ENCODE results near the gene TRAF2. TPM values are rescaled to one million over a fixed set of nuclear protein-coding genes. Genes with fewer than 3 reads are reported as not detected.

Gene TRAF2
- total RNA-seq, 1 donor from 2014 or later = 14.4 TPM

DNA sequence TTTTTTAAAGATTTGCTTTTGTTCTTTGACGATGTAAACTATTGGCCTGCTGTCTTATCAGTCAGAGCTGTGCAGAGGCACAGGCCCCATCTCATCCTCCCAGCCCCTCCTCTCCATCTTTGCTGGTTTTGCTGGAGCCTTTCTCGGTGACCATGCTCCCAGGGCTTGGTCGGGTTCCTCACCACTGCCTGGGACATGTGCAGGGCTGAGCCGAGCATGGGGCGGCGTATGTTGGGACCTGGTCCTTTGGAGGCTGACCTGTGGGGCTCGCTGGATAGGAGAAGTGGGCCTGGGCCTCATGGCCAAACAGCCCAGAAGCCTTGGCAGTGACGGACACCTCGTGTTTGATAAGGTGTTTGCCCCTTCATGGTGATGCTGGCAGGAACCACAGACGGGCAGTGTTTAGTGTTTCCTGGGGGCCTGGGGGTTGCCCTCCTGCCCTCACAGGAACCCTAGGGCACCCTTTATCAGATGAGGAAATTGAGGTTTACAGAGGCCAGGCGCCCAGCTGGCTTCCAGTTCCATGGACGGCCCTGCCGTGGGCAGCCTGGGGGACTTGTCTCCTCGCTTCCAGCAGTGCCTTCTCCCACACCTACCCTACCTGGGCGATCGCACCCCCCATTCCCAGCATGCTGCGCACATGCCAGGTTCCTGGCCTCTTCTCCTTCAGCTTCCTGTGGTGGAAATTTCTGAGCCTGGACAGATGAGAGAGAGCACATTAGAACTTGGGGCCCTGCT, 27.6 kb downstream of the TRAF2 start:
- Histone ChIP-seq H3K4me1 (ENCODE audit: insufficient read depth, low read length) (no peaks in the 10 kb centered on the region), H3K27ac (ENCODE audit: low read depth, low read length) (no peak overlapping the region), H3K27me3 (ENCODE audit: insufficient read depth, low read length) (no peaks in the 10 kb centered on the region), H3K4me3 (ENCODE audit: insufficient read depth, low read depth, low read length) (no peak overlapping the region), H3K9ac (ENCODE audit: low read length) (no peak overlapping the region), H3K36me3 (ENCODE audit: insufficient read depth, low read length) (peaks cover 8% of the 10 kb centered on the region), H4K20me1 (ENCODE audit: insufficient read depth, low read length) (peaks cover 3% of the 10 kb centered on the region), H3K4me2 (ENCODE audit: low read length) (no peak overlapping the region), H3K79me2 (ENCODE audit: insufficient read depth, low read length) (no peaks in the 10 kb centered on the region), H2AFZ (ENCODE audit: low read depth, low read length) (no peak overlapping the region), H3K9me3 (ENCODE audit: insufficient read depth, low read depth, low read length) (no peaks in the 10 kb centered on the region)
- Mint-ChIP-seq H3K4me1 (ENCODE audit: low read depth, unreplicated experiment) (no peaks in the 10 kb centered on the region), H3K4me3 (ENCODE audit: unreplicated experiment) (no peak overlapping the region), H3K27ac (ENCODE audit: unreplicated experiment) (no peak overlapping the region), H3K27me3 (ENCODE audit: low read depth, unreplicated experiment) (no peaks in the 10 kb centered on the region), H3K9me3 (ENCODE audit: unreplicated experiment) (no peaks in the 10 kb centered on the region), H3K36me3 (ENCODE audit: low read depth, unreplicated experiment) (peaks cover 5% of the 10 kb centered on the region)
- FAIRE-seq (no peak), DNase-seq (ENCODE audit: low read depth) (no peak)
- TF ChIP-seq, protein P1, sequence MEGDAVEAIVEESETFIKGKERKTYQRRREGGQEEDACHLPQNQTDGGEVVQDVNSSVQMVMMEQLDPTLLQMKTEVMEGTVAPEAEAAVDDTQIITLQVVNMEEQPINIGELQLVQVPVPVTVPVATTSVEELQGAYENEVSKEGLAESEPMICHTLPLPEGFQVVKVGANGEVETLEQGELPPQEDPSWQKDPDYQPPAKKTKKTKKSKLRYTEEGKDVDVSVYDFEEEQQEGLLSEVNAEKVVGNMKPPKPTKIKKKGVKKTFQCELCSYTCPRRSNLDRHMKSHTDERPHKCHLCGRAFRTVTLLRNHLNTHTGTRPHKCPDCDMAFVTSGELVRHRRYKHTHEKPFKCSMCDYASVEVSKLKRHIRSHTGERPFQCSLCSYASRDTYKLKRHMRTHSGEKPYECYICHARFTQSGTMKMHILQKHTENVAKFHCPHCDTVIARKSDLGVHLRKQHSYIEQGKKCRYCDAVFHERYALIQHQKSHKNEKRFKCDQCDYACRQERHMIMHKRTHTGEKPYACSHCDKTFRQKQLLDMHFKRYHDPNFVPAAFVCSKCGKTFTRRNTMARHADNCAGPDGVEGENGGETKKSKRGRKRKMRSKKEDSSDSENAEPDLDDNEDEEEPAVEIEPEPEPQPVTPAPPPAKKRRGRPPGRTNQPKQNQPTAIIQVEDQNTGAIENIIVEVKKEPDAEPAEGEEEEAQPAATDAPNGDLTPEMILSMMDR (IDR thresholded peaks at IDR 0.05; ENCODE audit: insufficient read depth, low read depth, low read length) = no peak
- TF ChIP-seq EZH2 (IDR thresholded peaks at IDR 0.05; ENCODE audit: insufficient read depth, low read length) = no peak

DNA sequence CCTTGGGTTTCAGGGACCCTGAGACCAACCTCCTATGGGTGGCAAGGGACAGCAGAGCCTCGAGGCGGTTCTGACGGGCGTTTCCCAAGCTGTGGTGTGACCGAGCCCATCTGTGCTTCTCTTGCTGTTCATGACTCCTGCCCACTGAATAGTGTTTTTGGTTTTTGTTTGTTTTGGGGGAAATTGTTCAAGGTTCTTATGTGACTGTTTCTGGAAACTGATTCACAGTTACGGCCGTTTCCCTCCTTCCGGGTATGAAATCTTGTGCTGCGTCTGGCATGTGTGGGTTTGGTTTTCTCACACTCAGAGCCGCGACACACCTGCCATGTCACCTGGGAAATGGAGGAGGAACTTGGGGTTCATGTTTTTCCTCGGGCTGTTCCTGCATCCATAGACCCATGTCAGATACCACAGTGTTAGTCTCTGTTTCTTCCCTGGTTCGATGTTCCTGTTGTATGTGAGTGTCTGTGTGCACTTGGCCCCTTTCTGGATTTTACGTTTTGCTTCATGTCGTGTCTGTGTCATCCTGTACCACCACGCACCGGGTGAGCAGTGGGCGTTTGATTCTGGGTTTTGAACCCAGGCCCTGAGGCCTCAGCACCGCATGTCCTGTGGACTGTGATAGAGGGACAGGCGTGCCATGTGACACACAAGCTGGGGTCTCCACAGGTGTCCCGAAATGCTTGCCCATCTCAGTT, 29.5 kb downstream of the TRAF2 start:
- no peak overlapping the region for H3K27ac ChIP-seq (ENCODE audit: low read depth, low read length)
- Mint-ChIP-seq H3K9me3 (ENCODE audit: unreplicated experiment) (no peaks in the 10 kb centered on the region), H3K36me3 (ENCODE audit: low read depth, unreplicated experiment) (peaks cover 10% of the 10 kb centered on the region), H3K27me3 (ENCODE audit: low read depth, unreplicated experiment) (no peaks in the 10 kb centered on the region), H3K27ac (ENCODE audit: unreplicated experiment) (no peak overlapping the region), H3K4me1 (ENCODE audit: low read depth, unreplicated experiment) (no peaks in the 10 kb centered on the region), H3K4me3 (ENCODE audit: unreplicated experiment) (no peak overlapping the region)
- H3K79me2 ChIP-seq (ENCODE audit: insufficient read depth, low read length) = no peaks in the 10 kb centered on the region
- H3K27me3 ChIP-seq (ENCODE audit: insufficient read depth, low read length) = no peaks in the 10 kb centered on the region
- H3K4me2 ChIP-seq (ENCODE audit: low read length) = no peak overlapping the region
- H3K9me3 ChIP-seq (ENCODE audit: insufficient read depth, low read depth, low read length) = no peaks in the 10 kb centered on the region
- no peaks in the 10 kb centered on the region for H3K4me1 ChIP-seq (ENCODE audit: insufficient read depth, low read length)
- H2AFZ ChIP-seq (ENCODE audit: low read depth, low read length) = no peak overlapping the region
- no peak for TF ChIP-seq EZH2 (IDR thresholded peaks at IDR 0.05; ENCODE audit: insufficient read depth, low read length)
- TF ChIP-seq, protein P1 (IDR thresholded peaks at IDR 0.05; ENCODE audit: insufficient read depth, low read depth, low read length) = no peak
- no peak for FAIRE-seq
- H4K20me1 ChIP-seq (ENCODE audit: insufficient read depth, low read length) = peaks cover 3% of the 10 kb centered on the region
- H3K36me3 ChIP-seq (ENCODE audit: insufficient read depth, low read length) = peaks cover 8% of the 10 kb centered on the region
- DNase-seq (ENCODE audit: low read depth) = no peak
- H3K9ac ChIP-seq (ENCODE audit: low read length) = no peak overlapping the region
- H3K4me3 ChIP-seq (ENCODE audit: insufficient read depth, low read depth, low read length) = no peak overlapping the region

Measured in astrocyte (in vitro differentiated cells and primary cell).